Suprapubic skin (tissue), 4 donors: ENCODE measurements around the gene CLIC4.

Experiments
- CTCF ChIP-seq, 2 donors: fragments of 200-600 bp in 1 of 2; fragments of 450-650 bp in 1 of 2; sonication (generic) in 1 of 2; IDR thresholded peaks; one replicate each; pipeline ENCODE4 v1.5.1; 2016 to 2019; ENCODE audit warnings: antibody characterized with exemption in 2 of 2, mild to moderate bottlenecking in 1 of 2, moderate library complexity in 1 of 2
- EP300 ChIP-seq: sonication (generic); formaldehyde crosslinking; IDR thresholded peaks from one replicate; pipeline ENCODE4 v1.6.1; 2017; ENCODE audit warnings: antibody characterized with exemption
- POLR2A ChIP-seq, 2 donors: fragments of 450-650 bp; IDR thresholded peaks; one replicate each; pipeline ENCODE4 v1.6.1; 2017; ENCODE audit warnings: antibody characterized with exemption in 2 of 2, mild to moderate bottlenecking in 2 of 2, moderate library complexity in 2 of 2
- POLR2AphosphoS5 ChIP-seq, 3 donors: sonication (generic); formaldehyde crosslinking; IDR thresholded peaks; one replicate each; pipeline ENCODE4 v1.6.1; 2017; ENCODE audit warnings: antibody characterized with exemption in 3 of 3

DNA sequence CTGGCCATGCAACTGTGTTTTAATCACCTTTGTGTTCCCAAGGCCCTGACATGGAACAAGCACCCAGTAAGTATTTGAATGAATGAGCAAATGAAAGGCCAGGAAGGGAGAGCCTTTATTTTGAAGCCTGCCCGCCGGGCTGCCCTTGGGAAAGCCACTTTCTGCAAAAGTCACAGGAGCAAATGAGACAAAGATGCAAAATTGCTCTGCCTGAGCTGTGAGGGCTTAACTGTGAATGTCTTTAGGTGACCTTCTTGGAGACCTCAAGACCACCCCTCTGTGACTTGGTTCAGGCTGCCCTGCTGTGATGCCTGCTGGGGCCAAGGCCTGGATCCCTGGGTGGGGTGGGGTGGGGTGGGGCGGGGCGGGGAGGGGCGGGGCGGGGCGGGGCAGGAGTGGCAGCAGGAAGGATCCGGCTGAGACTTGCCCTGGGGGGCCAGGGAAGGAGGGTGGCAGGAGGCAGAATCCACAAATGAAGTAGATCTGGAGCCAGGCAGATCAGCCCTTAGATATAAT lies 130.8 kb downstream of the CLIC4 start:
- TF ChIP-seq POLR2A (IDR thresholded peaks at IDR 0.05), result no peak
- no peak for TF ChIP-seq EP300
- TF ChIP-seq POLR2AphosphoS5 (IDR thresholded peaks at IDR 0.05), result no peak
- TF ChIP-seq CTCF (IDR thresholded peaks at IDR 0.05), result no peak
